GM23338 (cell line): Measurements from ENCODE around the gene STK36. TPM values are rescaled to one million over a fixed set of nuclear protein-coding genes. Genes with fewer than 3 reads are reported as not detected.

Source experiments
- ATAC-seq: fragments of 200-7000 bp; cut with Tn5 transposase; 3 replicates; pipeline ENCODE4 v1.9.1; 2020
- DNase-seq: peaks from one replicate; pipeline ENCODE4 v3.0.0-alpha.2; 2015; ENCODE audit warnings: low spot score
- H2AFZ ChIP-seq: fragments of 200-600 bp; sonication (generic); 2 replicates; pipeline ENCODE4 v1.8.0; 2016; ENCODE audit warnings: antibody characterized with exemption, mild to moderate bottlenecking, moderate library complexity
- H3F3A ChIP-seq: fragments of 200-600 bp; sonication (generic); replicated peaks from 2 replicates; pipeline ENCODE4 v1.8.0; 2017; ENCODE audit warnings: antibody characterized with exemption, mixed run types, low read depth
- H3K27ac ChIP-seq: fragments of 200-600 bp; sonication (generic); 2 replicates; pipeline ENCODE4 v1.6.1; 2016; ENCODE audit warnings: low read depth
- H3K27me3 ChIP-seq: fragments of 200-600 bp; sonication (generic); 2 replicates; pipeline ENCODE4 v1.8.0; 2016; ENCODE audit warnings: mild to moderate bottlenecking, mixed run types, moderate library complexity; ENCODE audit not compliant: insufficient read depth
- H3K36me3 ChIP-seq: fragments of 200-600 bp; sonication (generic); 2 replicates; pipeline ENCODE4 v1.8.0; 2016; ENCODE audit warnings: mild to moderate bottlenecking; ENCODE audit not compliant: insufficient read depth
- H3K4me1 ChIP-seq: fragments of 200-600 bp; sonication (generic); 2 replicates; pipeline ENCODE4 v1.8.0; 2016; ENCODE audit warnings: mild to moderate bottlenecking, moderate library complexity; ENCODE audit not compliant: insufficient read depth
- H3K4me2 ChIP-seq: fragments of 200-600 bp; sonication (generic); 2 replicates; pipeline ENCODE4 v1.7.1; 2017; ENCODE audit warnings: mixed run types
- H3K4me3 ChIP-seq: fragments of 200-600 bp; sonication (generic); 2 replicates; pipeline ENCODE4 v1.6.1; 2016; ENCODE audit warnings: mixed run types
- H3K79me2 ChIP-seq: fragments of 200-600 bp; sonication (generic); replicated peaks from 2 replicates; pipeline ENCODE4 v1.8.0; 2017; ENCODE audit warnings: mild to moderate bottlenecking; ENCODE audit not compliant: insufficient read depth
- H3K9me2 ChIP-seq: fragments of 200-600 bp; sonication (generic); 2 replicates; pipeline ENCODE4 v1.8.0; 2017; ENCODE audit not compliant: insufficient read depth
- H4K20me1 ChIP-seq: fragments of 200-600 bp; sonication (generic); replicated peaks from 2 replicates; pipeline ENCODE4 v1.8.0; 2017; ENCODE audit warnings: mild to moderate bottlenecking; ENCODE audit not compliant: insufficient read depth
- H3K27ac Mint-ChIP-seq: 2 replicates; pipeline ENCODE4 v1.8.0; 2020; ENCODE audit warnings: inconsistent platforms, mild to moderate bottlenecking, moderate library complexity, mixed read lengths
- H3K27me3 Mint-ChIP-seq: 3 replicates; pipeline ENCODE4 v1.8.0; 2022; ENCODE audit warnings: low read depth, mild to moderate bottlenecking, moderate library complexity, mixed read lengths, inconsistent platforms; ENCODE audit not compliant: insufficient read depth, poor library complexity
- H3K36me3 Mint-ChIP-seq: 3 replicates; pipeline ENCODE4 v1.8.0; 2021; ENCODE audit warnings: low read depth, mild to moderate bottlenecking, inconsistent platforms, moderate library complexity, mixed read lengths
- H3K4me1 Mint-ChIP-seq: 3 replicates; pipeline ENCODE4 v1.8.0; 2020; ENCODE audit warnings: mild to moderate bottlenecking, inconsistent platforms, mixed read lengths
- H3K4me3 Mint-ChIP-seq: 3 replicates; pipeline ENCODE4 v1.8.0; 2021; ENCODE audit warnings: moderate library complexity, mild to moderate bottlenecking, inconsistent platforms, mixed read lengths
- H3K9me3 Mint-ChIP-seq: 3 replicates; pipeline ENCODE4 v1.8.0; 2020; ENCODE audit warnings: moderate library complexity, mild to moderate bottlenecking, inconsistent platforms, mixed read lengths
- EZH2phosphoT487 ChIP-seq: fragments of 200-600 bp; sonication (generic); IDR thresholded peaks from one replicate; pipeline ENCODE4 v1.8.1; 2018; ENCODE audit warnings: antibody characterized with exemption; ENCODE audit not compliant: unreplicated experiment
- JUNB ChIP-seq: IDR thresholded peaks from one replicate; pipeline ENCODE4 v1.6.1; 2016; ENCODE audit warnings: antibody characterized with exemption; ENCODE audit not compliant: unreplicated experiment
- STAT1 ChIP-seq: IDR thresholded peaks from one replicate; pipeline ENCODE4 v1.6.1; 2016; ENCODE audit warnings: antibody characterized with exemption; ENCODE audit not compliant: unreplicated experiment
- ZNF331 ChIP-seq: fragments of 250-450 bp; sonication (Bioruptor Pico); IDR thresholded peaks from 2 replicates; pipeline ENCODE4 v1.5.0; 2020; ENCODE audit warnings: low read depth, mild to moderate bottlenecking, moderate library complexity
- polyA plus RNA-seq: library from polyadenylated mRNA; unstranded; fragments of >200 nt; fragmentation: Nextera tagmentation; extraction: Ambion mirVana; gene quantifications from 2 replicates; pipeline ENCODE4 v1.2.1, GENCODE V29; 2016
- total RNA-seq: library from RNA; depleted of rRNA; stranded (reverse); fragments of >200 nt; shearing (Covaris generic); gene quantifications from 2 replicates; pipeline ENCODE4 v1.2.3, GENCODE V29; 2014
- TF ChIP-seq, protein P1 (sequence below): fragments of 250-450 bp; sonication (Bioruptor Pico); IDR thresholded peaks from 2 replicates; pipeline ENCODE4 v1.5.0; 2020; ENCODE audit warnings: mild to moderate bottlenecking, moderate library complexity
- TF ChIP-seq, protein P2 (sequence below), 2 experiments: fragments of 200-600 bp in 1 of 2; sonication (generic) in 1 of 2; conservative IDR thresholded peaks; 2 replicates each; pipeline versions ENCODE4 v1.5.1 to v1.6.1; 2016 to 2017; ENCODE audit warnings: antibody characterized with exemption in 2 of 2, low read depth in 2 of 2, mild to moderate bottlenecking in 2 of 2, moderate library complexity in 1 of 2

Gene STK36
- total and polyA plus RNA-seq, 2 experiments from 2014 or later = 21.2 to 26.3 TPM

DNA sequence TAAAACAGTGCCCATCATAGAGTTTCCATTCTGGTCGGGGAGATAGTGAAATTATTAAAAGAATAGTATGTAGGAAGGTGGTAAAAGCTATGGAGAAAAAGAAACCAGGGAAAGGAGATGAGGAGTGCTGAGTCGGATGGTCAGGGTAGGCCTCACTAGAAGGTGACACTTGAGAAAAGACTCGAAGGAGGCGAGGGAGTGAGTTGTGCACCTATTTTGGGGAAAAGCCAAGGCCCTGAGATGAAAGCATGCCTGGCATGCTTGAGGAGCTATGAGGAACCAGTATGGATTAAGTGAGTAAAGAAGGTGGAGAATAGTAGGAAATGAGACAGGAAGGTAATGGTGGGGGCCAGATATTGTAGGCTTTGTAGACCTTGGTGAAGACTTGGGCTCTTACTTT is 31.5 kb downstream of the STK36 start (continued):
- TF ChIP-seq, protein P1, sequence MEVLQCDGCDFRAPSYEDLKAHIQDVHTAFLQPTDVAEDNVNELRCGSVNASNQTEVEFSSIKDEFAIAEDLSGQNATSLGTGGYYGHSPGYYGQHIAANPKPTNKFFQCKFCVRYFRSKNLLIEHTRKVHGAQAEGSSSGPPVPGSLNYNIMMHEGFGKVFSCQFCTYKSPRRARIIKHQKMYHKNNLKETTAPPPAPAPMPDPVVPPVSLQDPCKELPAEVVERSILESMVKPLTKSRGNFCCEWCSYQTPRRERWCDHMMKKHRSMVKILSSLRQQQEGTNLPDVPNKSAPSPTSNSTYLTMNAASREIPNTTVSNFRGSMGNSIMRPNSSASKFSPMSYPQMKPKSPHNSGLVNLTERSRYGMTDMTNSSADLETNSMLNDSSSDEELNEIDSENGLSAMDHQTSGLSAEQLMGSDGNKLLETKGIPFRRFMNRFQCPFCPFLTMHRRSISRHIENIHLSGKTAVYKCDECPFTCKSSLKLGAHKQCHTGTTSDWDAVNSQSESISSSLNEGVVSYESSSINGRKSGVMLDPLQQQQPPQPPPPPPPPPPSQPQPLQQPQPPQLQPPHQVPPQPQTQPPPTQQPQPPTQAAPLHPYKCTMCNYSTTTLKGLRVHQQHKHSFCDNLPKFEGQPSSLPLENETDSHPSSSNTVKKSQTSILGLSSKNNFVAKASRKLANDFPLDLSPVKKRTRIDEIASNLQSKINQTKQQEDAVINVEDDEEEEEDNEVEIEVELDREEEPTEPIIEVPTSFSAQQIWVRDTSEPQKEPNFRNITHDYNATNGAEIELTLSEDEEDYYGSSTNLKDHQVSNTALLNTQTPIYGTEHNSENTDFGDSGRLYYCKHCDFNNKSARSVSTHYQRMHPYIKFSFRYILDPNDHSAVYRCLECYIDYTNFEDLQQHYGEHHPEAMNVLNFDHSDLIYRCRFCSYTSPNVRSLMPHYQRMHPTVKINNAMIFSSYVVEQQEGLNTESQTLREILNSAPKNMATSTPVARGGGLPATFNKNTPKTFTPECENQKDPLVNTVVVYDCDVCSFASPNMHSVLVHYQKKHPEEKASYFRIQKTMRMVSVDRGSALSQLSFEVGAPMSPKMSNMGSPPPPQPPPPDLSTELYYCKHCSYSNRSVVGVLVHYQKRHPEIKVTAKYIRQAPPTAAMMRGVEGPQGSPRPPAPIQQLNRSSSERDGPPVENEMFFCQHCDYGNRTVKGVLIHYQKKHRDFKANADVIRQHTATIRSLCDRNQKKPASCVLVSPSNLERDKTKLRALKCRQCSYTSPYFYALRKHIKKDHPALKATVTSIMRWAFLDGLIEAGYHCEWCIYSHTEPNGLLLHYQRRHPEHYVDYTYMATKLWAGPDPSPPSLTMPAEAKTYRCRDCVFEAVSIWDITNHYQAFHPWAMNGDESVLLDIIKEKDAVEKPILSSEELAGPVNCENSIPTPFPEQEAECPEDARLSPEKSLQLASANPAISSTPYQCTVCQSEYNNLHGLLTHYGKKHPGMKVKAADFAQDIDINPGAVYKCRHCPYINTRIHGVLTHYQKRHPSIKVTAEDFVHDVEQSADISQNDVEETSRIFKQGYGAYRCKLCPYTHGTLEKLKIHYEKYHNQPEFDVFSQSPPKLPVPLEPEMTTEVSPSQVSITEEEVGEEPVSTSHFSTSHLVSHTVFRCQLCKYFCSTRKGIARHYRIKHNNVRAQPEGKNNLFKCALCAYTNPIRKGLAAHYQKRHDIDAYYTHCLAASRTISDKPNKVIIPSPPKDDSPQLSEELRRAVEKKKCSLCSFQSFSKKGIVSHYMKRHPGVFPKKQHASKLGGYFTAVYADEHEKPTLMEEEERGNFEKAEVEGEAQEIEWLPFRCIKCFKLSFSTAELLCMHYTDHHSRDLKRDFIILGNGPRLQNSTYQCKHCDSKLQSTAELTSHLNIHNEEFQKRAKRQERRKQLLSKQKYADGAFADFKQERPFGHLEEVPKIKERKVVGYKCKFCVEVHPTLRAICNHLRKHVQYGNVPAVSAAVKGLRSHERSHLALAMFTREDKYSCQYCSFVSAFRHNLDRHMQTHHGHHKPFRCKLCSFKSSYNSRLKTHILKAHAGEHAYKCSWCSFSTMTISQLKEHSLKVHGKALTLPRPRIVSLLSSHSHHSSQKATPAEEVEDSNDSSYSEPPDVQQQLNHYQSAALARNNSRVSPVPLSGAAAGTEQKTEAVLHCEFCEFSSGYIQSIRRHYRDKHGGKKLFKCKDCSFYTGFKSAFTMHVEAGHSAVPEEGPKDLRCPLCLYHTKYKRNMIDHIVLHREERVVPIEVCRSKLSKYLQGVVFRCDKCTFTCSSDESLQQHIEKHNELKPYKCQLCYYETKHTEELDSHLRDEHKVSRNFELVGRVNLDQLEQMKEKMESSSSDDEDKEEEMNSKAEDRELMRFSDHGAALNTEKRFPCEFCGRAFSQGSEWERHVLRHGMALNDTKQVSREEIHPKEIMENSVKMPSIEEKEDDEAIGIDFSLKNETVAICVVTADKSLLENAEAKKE = no peak
- TF ChIP-seq STAT1 = no peak

DNA sequence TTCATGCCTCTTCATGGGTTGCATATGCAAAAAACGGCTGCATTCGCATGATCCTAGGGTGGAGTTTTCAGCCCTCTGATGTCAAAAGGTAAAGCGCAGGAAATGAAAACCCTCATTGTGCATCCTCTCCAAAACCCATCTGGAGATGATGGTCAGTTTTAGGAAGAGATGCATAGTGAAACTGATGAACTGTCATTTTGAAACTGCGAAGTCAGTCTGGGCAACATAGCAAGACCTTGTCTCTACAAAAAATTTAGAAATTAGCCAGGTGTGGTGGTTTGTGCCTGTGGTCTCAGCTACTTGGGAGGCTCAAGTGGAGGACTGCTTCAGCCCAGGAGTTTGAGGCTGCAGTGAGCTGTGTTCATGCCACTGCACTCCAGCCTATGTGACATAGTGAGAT is 36.2 kb downstream of the STK36 start:
- peaks cover 20% of the 10 kb centered on the region for H3K79me2 ChIP-seq
- Mint-ChIP-seq H3K4me1 (peaks cover 12% of the 10 kb centered on the region), H3K27ac (no peak overlapping the region), H3K27me3 (peaks cover 11% of the 10 kb centered on the region), H3K36me3 (no peaks in the 10 kb centered on the region; the same call in 2 of the 3 replicates), H3K9me3 (peaks cover 4% of the 10 kb centered on the region; the same call in 1 of the 3 replicates), H3K4me3 (no peak overlapping the region)
- no peak overlapping the region for H2AFZ ChIP-seq
- no peak overlapping the region for H3K27ac ChIP-seq
- no peak overlapping the region for H3K4me2 ChIP-seq
- peaks cover 7% of the 10 kb centered on the region; the same call in 1 of the 2 replicates for H3K4me1 ChIP-seq
- no peaks in the 10 kb centered on the region for H3F3A ChIP-seq
- no peaks in the 10 kb centered on the region for H3K9me2 ChIP-seq
- H3K4me3 ChIP-seq = no peak overlapping the region
- DNase-seq = no peak
- H3K27me3 ChIP-seq = no peaks in the 10 kb centered on the region
- H4K20me1 ChIP-seq = peaks cover 4% of the 10 kb centered on the region; the same call in 1 of the 2 replicates
- H3K36me3 ChIP-seq = no peaks in the 10 kb centered on the region
- ATAC-seq = no peak
- TF ChIP-seq, protein P1 = no peak
- no peak for TF ChIP-seq JUNB
- no peak for TF ChIP-seq EZH2phosphoT487
- TF ChIP-seq, protein P2, sequence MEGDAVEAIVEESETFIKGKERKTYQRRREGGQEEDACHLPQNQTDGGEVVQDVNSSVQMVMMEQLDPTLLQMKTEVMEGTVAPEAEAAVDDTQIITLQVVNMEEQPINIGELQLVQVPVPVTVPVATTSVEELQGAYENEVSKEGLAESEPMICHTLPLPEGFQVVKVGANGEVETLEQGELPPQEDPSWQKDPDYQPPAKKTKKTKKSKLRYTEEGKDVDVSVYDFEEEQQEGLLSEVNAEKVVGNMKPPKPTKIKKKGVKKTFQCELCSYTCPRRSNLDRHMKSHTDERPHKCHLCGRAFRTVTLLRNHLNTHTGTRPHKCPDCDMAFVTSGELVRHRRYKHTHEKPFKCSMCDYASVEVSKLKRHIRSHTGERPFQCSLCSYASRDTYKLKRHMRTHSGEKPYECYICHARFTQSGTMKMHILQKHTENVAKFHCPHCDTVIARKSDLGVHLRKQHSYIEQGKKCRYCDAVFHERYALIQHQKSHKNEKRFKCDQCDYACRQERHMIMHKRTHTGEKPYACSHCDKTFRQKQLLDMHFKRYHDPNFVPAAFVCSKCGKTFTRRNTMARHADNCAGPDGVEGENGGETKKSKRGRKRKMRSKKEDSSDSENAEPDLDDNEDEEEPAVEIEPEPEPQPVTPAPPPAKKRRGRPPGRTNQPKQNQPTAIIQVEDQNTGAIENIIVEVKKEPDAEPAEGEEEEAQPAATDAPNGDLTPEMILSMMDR (conservative IDR thresholded peaks at IDR 0.05; ENCODE audit: low read depth in 2 of 2) = no peak
- no peak for TF ChIP-seq ZNF331 (CRISPR knock-in tag)
